Muscle of arm (tissue), 14 donors: Measurements from ENCODE around the gene SH3BP2. TPM values are rescaled to one million over a fixed set of nuclear protein-coding genes. Genes with fewer than 3 reads are reported as not detected.

ENCODE experiments used
- DNase-seq: peaks from one replicate; pipeline ENCODE4 v3.0.0-alpha.2; 2013
- long read RNA-seq, 11 donors: transcript quantifications; one replicate each; lab custom pipeline, GENCODE V29; 2026
- polyA plus RNA-seq, 12 donors: library from polyadenylated mRNA; unstranded; fragments of 120-200 nt; gene quantifications; one replicate each; pipeline ENCODE4 v1.2.1, GENCODE V29; 2013; ENCODE audit not compliant: insufficient read length in 12 of 12

The SH3BP2 gene
- polyA plus RNA-seq: 10 to 100 TPM in 11 of 12 donors, not detected in 1; 19.1 to 73.8 (median 27.3) TPM
- long read RNA-seq, donor 1, full-length matches to known transcripts: 7 of 7 reads
- long read RNA-seq, donor 1, partial matches to known transcripts: 0 of 7 reads
- long read RNA-seq, donor 1, other reads (novel, unspliced or antisense): 0 of 7 reads
- long read RNA-seq, donor 2, full-length matches to known transcripts: 3 of 3 reads
- long read RNA-seq, donor 2, partial matches to known transcripts: 0 of 3 reads
- long read RNA-seq, donor 2, other reads (novel, unspliced or antisense): 0 of 3 reads
- long read RNA-seq, donor 3, partial matches to known transcripts: 10 of 13 reads
- long read RNA-seq, donor 3, other reads (novel, unspliced or antisense): 0 of 13 reads
- long read RNA-seq, donor 4, partial matches to known transcripts: 0 of 2 reads
- long read RNA-seq, donor 4, other reads (novel, unspliced or antisense): 0 of 2 reads
- long read RNA-seq, donor 5, full-length matches to known transcripts: 6 of 6 reads
- long read RNA-seq, donor 5, partial matches to known transcripts: 0 of 6 reads
- long read RNA-seq, donor 5, other reads (novel, unspliced or antisense): 0 of 6 reads
- long read RNA-seq, donor 6, partial matches to known transcripts: 0 of 3 reads
- long read RNA-seq, donor 6, other reads (novel, unspliced or antisense): 0 of 3 reads
- long read RNA-seq, donor 7, partial matches to known transcripts: 0 of 2 reads
- long read RNA-seq, donor 7, other reads (novel, unspliced or antisense): 0 of 2 reads
- long read RNA-seq, donor 8, partial matches to known transcripts: 0 of 3 reads
- long read RNA-seq, donor 8, other reads (novel, unspliced or antisense): 0 of 3 reads
- long read RNA-seq, donor 9, partial matches to known transcripts: 0 of 1 reads
- long read RNA-seq, donor 9, other reads (novel, unspliced or antisense): 0 of 1 reads
- long read RNA-seq, donor 10, full-length matches to known transcripts: 4 of 4 reads
- long read RNA-seq, donor 10, partial matches to known transcripts: 0 of 4 reads
- long read RNA-seq, donor 10, other reads (novel, unspliced or antisense): 0 of 4 reads
- long read RNA-seq, donor 11, partial matches to known transcripts: 0 of 1 reads
- long read RNA-seq, donor 11, other reads (novel, unspliced or antisense): 0 of 1 reads

- DNase-seq: no peak
Observed at GRCh38 chr4:2792711-2793585, at the start of gene SH3BP2. SH3BP2 (plus strand) TSS chr4:2793085; CDS start chr4:2820618, 27,533 bp downstream.

DNA sequence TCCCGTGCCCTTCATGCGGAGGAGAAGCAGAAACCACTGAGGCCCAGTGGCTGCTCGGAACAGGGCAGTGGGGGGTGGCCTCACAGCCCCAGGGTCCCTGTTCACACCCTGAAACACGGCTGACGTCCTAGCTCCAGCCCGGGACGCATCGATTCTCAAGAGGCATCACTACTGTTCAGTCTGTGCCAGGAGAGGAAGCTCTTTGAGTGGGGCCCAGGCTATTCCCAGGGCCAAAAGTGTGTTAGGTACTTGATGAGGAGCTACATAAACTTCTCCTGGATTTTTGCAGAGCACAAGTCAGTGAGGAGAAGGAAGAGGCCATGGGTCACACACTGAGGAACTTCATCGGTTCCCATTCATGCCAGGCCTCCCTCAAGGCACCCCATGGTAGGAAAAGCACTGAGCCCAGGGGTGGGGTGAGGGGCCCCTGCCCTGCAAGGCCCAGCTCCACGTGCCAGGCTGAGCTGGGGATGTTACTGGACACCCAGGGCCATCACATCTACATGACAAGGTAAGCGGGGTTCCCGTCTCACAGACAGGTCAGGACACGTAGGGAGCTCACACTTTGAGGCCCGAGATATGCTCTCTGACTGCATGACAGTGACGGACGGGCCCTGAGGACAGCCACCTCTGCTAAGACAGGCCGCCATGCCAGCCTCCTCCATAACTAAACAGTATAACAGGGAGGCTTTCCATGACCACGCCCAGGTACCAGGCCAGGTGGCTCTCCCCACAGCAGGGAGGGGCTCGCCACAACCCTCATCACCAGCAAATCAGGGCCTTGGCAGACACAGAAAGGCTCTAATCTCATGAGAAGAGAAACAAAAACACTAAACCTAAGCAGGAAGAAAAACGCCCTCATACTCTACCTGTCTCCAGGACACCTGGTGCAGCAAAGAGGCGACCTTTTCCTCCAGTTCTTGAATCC, 49.1 kb upstream of the SH3BP2 start:
- no peak for DNase-seq

- no peak for DNase-seq
Observed at GRCh38 chr4:2744576-2745270, 48.2 kb upstream of the SH3BP2 start.

DNA sequence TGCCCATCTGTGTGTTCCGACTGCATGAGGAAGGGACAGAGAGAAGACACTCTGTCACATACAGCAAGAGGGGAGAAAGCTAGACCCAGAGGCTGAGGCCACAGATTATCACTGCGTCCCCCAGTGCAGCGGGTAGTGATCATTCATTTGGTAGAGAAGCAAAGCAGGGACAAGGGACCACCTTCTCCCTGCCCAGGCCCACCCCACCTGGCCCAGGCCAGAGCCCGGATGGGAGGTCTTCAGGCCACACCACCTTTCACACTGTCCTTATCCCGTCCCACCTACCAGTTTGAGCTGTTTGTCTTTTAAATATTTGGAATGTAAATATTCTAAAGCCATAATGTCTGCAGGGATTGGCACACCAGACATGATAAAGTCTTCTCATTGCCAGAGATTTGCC, 47.4 kb upstream of the SH3BP2 start:
- DNase-seq: no peak

- DNase-seq: no peak
Observed at GRCh38 chr4:2745981-2746806, 46.7 kb upstream of the SH3BP2 start.

- no peak for DNase-seq
Observed at GRCh38 chr4:2746891-2747695, 45.8 kb upstream of the SH3BP2 start.

- DNase-seq: no peak
Observed at GRCh38 chr4:2750719-2751605, 41.9 kb upstream of the SH3BP2 start.

- no peak for DNase-seq
Observed at GRCh38 chr4:2753436-2753835, 39.4 kb upstream of the SH3BP2 start.

- no peak for DNase-seq
Observed at GRCh38 chr4:2754848-2755819, 37.8 kb upstream of the SH3BP2 start.

GRCh38 chr4:2755821-2756690, 36.8 kb upstream of the SH3BP2 start, which contains the start of gene TNIP2:
TNIP2 (minus strand) TSS chr4:2756336; CDS start chr4:2756289, 47 bp downstream.
- peak; percentile 70 for DNase-seq

- DNase-seq: no peak
Observed at GRCh38 chr4:2756691-2757350, 36.1 kb upstream of the SH3BP2 start.

DNA sequence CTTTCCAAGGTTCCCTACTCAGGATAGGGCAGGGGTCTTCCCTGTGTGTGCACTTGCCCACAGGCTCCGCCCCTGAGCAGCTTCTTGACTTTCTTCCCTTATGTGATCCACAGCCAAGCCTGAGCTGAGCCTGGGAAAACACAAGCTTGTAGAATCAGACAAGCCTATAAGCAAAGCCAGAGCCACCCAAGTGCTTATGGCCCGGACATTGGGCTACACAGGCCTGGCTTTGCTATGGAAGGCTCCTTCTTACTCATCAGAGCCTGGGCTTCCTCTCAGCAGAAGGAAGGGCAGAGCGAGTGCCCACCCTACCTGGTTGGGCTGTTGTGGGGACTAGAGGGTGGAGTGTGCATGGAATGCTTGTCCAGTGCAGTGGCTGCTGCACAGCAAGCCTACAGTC, 35.5 kb upstream of the SH3BP2 start:
- no peak for DNase-seq
